Middle frontal gyrus (tissue), 1 donor: ENCODE results near the gene ZNF221.
"Not testable (repeated sequence)": the region's sequence is repeated elsewhere in the genome, so short reads cannot be mapped to it uniquely, and the experiment has no call there.

Experiments
- DNase-seq: peaks from one replicate; pipeline ENCODE4 v3.0.0-alpha.2; 2015; ENCODE audit warnings: low spot score; ENCODE audit errors: extremely low spot score

Gene ZNF221

DNA sequence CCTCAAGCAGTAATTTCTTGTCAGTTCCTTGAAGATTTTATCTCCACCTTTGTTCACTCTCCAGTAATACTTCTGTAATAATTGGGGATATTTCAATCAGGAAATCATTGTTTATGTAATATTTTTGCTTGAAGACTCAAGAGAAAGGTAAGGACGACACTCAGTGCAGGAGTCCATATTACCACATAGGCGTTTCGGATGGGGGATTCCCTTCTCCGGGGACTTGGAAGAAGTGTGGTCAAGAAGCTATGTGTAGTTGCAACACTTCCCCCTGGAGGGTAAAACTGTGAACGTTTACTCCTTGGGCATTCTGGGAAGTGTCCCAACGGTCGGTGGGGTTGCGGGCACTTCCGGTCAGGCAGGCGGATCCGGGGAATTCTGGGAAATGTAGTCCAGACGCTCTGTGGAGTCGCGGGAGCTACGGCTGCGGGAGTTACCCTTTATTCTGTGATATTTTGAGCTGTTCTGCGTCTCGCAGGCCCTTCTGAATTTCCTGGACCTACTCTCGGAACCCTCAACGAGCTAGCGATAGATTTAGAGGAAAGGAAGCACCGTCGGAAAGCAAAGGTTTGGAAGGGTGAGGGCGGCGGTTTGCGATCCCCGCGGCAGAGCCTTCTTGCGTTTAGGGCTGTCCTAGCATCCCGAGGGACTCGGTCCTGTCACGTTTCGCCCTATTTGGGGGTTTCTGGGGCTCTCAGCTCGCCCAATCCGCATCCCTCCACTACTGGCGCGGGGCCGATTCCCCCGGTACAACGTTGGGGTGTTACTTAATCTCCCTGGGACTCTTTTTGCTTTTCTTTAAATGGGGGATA lies at the start of gene ZNF221:
Gene ZNF221 (plus strand): TSS at position 395 of the 812 bp plus-strand sequence. CDS start 11,499 bp downstream, outside the sequence.
- peak; percentile 88 for DNase-seq

DNA sequence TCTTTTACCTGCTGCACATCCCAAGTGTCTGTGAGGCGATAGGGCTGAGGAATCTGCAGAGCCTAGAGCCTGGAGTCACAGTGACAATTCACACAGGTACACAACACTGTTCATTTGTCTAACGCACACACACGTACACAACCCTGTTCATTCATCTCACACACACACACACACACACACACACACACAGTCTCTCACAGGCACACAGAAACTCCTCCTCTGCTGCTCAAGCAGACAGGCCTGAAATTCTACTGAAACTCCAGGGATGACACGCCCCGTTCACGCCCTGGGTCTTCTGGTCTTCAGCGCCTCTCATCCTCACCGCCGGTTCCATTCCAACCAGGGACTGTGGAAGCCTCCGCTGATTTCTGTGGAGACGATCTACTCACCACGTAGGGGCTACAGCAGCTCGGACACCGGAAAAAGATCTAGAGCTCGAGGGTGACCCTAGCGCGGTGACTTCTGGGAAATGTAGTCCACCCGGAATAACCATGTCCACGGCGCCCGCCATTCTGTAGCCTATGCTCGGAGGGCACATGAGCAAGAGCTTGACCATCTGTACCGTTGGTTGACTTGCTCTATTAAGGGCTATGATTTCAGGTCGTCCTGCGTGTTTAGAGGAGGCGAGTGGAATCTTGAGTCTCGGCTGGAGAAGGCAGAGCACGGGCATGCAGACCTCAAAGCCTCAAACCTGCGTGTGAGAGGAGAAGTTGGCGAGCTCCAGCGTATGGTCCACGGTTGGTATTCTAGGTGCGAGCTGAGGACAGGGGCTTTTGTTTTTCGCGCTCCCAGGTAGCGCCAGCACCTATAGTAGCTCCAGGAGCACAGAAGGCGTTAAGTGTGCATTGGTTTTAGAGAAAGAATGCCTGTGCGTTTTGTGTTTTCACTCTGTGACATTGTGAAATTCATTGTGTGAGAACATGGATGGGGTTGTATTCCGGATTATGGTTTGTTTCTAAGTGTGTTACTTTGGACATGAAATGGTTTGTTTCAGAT lies 49.3 kb upstream of the ZNF221 start:
- peak; percentile 64 for DNase-seq

DNA sequence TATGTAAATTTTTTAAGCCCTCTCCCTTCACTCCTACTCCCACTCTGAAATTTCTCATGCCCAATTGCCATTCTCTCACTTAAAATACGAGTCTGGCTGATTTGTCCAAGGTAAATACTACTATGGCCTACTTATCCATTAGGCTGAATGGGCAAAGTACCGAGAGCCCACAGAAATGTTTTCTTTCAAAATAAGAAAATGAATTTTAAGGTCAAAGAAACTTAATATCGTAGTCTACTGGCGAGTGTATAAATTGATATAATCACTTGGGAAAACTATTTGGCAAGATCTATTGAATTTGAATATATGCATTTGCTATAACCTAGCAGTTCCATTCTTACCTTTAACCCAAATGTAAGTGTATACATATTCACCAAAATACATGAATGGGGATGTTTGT lies 48.6 kb upstream of the ZNF221 start:
- no peak for DNase-seq

- no peak for DNase-seq
Measured at GRCh38 chr19:43905897-43906296, 45.1 kb upstream of the ZNF221 start.

DNA sequence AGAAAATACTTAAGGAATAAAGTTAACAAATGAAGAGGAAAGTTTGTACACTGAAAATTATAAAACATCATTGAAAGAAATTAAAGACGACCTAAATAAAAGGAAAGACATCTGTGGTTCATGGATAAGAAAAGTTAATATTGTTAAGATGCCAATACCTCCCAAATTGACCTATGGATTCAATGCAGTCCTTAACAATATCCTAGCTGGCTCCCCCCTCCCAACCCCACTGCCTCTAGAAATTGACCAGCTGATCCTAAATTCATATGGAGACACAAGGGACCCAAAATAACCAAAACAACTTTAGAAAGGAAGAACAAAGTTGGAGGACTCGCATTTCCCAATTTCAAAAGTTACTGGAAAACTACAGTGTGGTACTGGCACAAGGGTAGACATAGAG lies 44.3 kb upstream of the ZNF221 start:
- no peak for DNase-seq

GRCh38 chr19:43908659-43909058 lies 42.4 kb upstream of the ZNF221 start:
- no peak for DNase-seq

DNA sequence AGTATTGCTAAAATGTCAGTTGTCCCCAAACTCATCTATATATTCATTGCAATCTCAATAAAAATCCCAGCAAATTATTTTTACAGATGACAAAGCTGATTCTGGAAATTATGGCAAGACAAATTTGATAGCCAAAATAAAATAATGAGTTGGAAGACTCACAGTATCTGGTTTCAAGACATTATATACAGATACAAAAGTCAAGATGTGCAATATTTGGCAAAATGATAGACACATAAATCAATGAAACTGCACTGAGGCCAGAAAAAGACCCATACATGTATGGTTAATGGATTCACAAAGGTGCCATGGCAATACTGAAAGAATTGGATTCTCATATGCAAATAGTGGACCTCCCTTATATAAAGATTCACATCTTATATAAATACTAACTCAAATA lies 40.1 kb upstream of the ZNF221 start:
- no peak for DNase-seq

GRCh38 chr19:43913383-43913782 lies 37.6 kb upstream of the ZNF221 start:
- no peak for DNase-seq

GRCh38 chr19:43914051-43914450 lies 37.0 kb upstream of the ZNF221 start:
- DNase-seq = no peak

GRCh38 chr19:43923875-43924274 lies 27.2 kb upstream of the ZNF221 start:
- DNase-seq = no peak

DNA sequence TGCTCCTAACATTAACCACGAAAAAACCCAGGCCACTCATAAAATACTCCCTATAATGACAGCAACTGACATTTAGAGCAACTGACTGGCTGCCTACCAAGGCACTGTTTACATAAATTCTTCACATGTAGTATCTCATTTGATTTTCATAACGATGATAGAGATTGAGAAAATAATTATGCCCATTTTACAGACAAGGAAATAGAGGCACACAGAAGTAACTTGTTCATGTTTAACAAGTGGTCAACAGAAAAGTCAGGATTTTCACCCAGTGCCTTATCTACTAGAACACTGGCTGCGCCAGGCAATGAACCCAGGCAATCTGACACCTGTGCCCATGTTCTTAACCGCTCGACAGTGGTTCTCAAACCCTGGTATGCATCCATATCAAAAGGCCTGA lies 22.2 kb upstream of the ZNF221 start:
- DNase-seq = no peak

DNA sequence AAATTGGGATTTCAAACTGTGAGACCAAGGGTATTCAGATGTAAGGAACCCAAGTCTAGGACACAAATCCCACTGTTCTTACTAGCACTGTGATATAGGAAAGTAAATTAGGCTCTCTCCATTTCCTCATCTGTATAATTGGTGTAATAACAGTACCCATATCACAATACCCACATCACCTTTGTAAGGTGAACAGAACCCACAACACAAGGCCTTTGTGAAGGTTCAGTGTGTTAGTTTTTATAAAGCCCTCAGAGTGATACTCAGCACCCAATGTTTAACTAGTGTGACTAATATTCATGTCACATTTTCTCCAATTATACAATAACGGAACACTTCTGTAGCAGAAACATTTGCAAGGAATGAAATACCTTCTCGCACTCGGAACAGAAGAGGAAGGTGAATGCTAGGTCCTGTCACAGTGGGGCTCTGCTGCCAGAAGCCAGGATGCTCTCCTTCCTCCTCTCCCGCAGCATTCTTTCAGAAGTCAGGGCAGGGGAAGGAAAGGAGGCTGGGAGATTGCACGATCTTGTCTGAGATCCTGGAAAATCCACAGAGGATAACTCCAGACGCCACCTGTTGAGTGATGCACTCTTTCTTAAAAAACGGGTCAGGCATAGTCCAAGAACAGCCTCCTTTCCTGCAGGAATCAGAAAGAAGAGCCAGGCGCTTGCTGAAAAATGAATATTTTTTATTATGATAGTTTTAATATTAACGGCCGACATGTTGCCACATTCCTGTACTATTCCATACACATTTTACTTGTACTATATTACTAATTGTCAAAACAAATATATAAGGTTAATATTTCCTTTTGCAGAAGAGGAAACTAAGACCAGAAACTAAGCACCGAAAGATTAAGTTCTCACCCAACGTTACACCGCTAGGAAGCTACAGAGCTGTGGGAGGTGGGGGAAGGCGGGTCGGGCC lies 16.7 kb upstream of the ZNF221 start:
- DNase-seq = no peak

- DNase-seq = peak; percentile 93
Measured at GRCh38 chr19:43934985-43935708, 15.9 kb upstream of the ZNF221 start, which contains the start of gene ZNF45. ZNF45 (minus strand) TSS chr19:43935282; CDS start chr19:43922185, 13,097 bp downstream.

GRCh38 chr19:43936188-43936587 lies 14.8 kb upstream of the ZNF221 start:
- DNase-seq = no peak

DNA sequence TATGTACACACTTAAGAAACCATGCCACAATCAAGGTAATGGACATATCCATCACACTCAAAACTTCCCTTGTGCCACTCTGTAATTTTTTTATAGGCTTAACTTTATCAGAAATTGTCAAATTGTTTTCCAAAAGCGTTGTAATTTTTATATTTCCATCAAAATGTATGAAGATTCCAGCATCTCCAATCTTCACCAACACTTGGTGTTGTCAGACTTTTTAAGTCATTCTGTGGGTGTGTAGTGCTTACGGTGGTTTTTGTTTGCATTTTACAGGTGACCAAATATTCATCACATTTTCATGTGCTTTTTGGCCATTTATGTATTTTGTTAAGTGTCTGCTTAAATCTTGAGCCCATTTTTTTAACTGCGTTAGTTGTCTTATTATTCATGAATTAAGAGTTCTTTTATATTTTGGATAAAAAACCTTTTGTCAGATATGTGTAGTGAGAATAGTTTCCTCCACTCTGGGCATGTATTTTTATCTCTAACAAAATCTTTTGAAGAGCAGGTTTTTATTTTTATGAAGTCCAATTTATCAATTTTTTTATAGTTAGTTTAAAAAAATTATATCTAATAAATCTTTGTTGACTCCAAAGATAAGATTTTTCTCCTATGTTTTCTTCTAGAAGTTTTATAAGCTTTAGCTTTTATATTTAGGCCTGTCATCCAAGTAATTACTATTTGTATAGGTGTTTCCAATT lies 11.3 kb upstream of the ZNF221 start:
- DNase-seq = no peak

- DNase-seq = no peak
Measured at GRCh38 chr19:43940719-43941118, 10.3 kb upstream of the ZNF221 start.

DNA sequence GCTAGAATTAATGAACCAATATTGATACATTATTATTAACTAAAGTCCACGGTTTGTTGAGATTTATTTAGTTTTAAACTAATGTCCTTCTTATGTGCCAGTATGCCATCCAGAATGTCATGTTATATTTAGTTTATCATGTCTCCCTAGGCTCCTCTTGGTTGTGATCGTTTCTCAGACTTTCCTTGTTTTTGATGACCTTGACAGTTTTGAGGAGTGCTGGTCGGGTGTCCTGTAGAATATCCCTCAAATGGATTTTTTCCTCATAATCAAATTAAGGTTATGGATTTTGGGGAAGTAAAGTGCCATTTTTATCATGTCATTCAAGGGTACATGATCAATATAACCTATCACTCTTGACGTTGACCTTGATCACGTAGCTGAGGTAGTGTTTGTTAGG lies 9.8 kb upstream of the ZNF221 start:
- DNase-seq = no peak

DNA sequence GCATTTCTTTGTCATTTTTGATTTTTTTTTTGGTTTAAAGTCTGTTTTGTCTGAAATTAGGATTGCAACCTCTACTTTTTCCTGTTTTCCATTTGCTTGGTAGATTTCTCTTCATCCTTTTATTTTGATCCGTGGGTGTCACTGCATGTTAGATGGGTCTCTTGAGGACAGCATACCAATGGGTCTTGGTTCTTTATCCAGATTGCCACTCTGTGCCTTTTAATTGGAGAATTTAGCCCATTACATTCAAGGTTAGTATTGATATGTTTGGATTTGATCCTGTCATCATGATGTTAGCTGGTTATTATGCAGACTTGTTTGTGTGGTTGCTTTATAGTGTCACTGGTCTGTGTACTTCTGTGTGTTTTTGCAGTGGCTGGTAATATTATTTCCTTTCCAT lies 3.6 kb upstream of the ZNF221 start:
- not testable (repeated sequence) for DNase-seq

- DNase-seq = not testable (repeated sequence)
Measured at GRCh38 chr19:43949803-43950202, 1.2 kb upstream of the ZNF221 start.

DNA sequence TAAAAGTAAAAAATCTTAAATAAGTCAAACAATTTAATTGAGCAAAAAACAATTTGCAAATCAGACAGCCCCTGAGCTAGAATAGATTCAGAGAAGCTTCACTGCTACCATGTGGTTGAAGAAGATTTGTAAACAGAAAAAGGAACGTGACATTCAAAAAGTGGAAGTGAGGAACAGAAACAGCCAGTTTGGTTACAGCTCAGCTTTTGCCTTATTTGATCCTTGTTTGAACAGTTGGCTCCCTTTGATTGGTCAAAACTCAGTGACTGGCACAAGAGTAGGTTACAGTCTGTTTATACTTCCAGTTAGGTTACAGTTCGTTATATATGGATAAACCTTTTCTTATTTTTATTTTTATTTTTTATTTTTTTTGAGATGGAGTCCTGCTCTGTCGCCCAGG lies 5.8 kb downstream of the ZNF221 start:
- no peak for DNase-seq
